BLaER1 (cell line): ENCODE measurements around the gene GLRX5.
A peak's percentile ranks its signal among the peaks of the same experiment; 100 is the strongest.

ENCODE experiments used
- H3K27ac ChIP-seq: shearing (Covaris generic); formaldehyde crosslinking; 2 replicates; pipeline ENCODE4 v1.8.1; 2022
- H3K27me3 ChIP-seq: shearing (Covaris generic); formaldehyde crosslinking; 2 replicates; pipeline ENCODE4 v1.8.1; 2022
- H3K36me3 ChIP-seq: shearing (Covaris generic); formaldehyde crosslinking; 2 replicates; pipeline ENCODE4 v1.8.1; 2022
- H3K4me1 ChIP-seq: shearing (Covaris generic); formaldehyde crosslinking; 2 replicates; pipeline ENCODE4 v1.8.1; 2022
- H3K4me2 ChIP-seq: shearing (Covaris generic); formaldehyde crosslinking; 2 replicates; pipeline ENCODE4 v1.8.1; 2022
- H3K4me3 ChIP-seq: shearing (Covaris generic); formaldehyde crosslinking; 2 replicates; pipeline ENCODE4 v1.8.1; 2022
- H3K9ac ChIP-seq: shearing (Covaris generic); formaldehyde crosslinking; 2 replicates; pipeline ENCODE4 v1.8.1; 2022
- H3K9me3 ChIP-seq: shearing (Covaris generic); formaldehyde crosslinking; 2 replicates; pipeline ENCODE4 v1.8.1; 2022
- H4K20me1 ChIP-seq: shearing (Covaris generic); formaldehyde crosslinking; 2 replicates; pipeline ENCODE4 v1.8.1; 2022
- Cebpa-rat ChIP-seq: shearing (Covaris generic); IDR thresholded peaks from 2 replicates; pipeline ENCODE4 v1.8.1; 2022

GLRX5 gene

GRCh38 chr14:95515080-95515489 lies 19.8 kb upstream of the GLRX5 start:
- Histone ChIP-seq H3K4me2 (peak overlapping the region; percentile 92), H3K9ac (peak overlapping the region; percentile 94), H3K4me1 (peaks cover 66% of the 10 kb centered on the region), H3K27ac (peak overlapping the region; percentile 90), H3K36me3 (peaks cover 33% of the 10 kb centered on the region), H3K4me3 (peak overlapping the region; percentile 89), H3K27me3 (no peaks in the 10 kb centered on the region), H4K20me1 (peaks cover 18% of the 10 kb centered on the region), H3K9me3 (no peaks in the 10 kb centered on the region)
- no peak for TF ChIP-seq Cebpa-rat

DNA sequence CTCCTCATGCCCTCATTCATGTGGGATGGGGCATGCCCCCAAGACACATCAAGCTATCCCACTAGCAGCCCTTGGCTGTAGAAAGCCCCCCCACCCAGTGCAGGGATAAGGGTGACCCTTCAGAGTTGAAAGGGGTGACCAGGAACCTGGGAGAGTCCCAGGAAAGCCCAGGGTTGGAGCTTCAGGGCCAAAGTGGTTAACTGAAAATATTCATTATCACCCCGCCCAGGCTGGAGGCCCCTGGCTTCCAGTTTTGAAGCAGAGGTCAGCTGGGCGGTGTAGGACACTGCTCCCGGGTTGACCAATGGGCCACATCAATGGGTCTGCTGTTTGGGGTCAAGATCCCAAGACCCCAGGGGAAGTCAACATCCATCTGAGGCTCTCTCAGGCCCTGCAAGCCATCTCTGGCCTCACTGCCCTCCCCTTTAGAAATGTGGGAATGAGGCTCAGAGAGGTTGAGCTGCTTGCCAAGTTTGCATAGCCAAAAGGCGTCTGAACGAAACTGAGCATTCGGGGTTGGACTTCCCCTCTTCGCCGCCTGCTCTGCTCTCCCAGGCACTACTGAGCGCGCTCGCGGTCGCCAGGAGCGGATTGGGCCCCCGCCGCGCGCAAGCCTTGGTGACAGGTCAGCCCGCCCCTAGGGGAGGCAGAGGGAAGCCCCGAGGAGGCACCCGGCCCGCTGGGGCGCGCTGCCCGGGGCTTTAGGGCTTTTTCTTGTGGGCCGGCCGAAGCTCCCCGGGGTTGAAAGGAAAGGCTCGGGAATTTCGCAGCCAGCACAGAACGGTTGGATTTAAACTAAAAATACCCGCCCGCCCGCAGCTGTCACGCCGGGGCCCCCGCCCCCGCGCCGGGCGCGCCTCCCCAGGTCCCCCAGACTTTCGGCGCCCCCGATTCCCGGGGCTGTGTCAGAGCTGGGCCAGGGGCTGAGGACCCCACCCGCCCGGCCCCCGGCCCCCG lies 19.0 kb upstream of the GLRX5 start:
- Histone ChIP-seq H3K4me1 (peaks cover 66% of the 10 kb centered on the region), H3K9me3 (no peaks in the 10 kb centered on the region), H3K27ac (peak overlapping the region; percentile 90), H4K20me1 (peaks cover 10% of the 10 kb centered on the region), H3K4me3 (peak overlapping the region; percentile 89), H3K36me3 (peaks cover 26% of the 10 kb centered on the region; the same call in 1 of the 2 replicates), H3K27me3 (no peaks in the 10 kb centered on the region), H3K9ac (peak overlapping the region; percentile 94), H3K4me2 (peak overlapping the region; percentile 92)
- TF ChIP-seq Cebpa-rat, result no peak

DNA sequence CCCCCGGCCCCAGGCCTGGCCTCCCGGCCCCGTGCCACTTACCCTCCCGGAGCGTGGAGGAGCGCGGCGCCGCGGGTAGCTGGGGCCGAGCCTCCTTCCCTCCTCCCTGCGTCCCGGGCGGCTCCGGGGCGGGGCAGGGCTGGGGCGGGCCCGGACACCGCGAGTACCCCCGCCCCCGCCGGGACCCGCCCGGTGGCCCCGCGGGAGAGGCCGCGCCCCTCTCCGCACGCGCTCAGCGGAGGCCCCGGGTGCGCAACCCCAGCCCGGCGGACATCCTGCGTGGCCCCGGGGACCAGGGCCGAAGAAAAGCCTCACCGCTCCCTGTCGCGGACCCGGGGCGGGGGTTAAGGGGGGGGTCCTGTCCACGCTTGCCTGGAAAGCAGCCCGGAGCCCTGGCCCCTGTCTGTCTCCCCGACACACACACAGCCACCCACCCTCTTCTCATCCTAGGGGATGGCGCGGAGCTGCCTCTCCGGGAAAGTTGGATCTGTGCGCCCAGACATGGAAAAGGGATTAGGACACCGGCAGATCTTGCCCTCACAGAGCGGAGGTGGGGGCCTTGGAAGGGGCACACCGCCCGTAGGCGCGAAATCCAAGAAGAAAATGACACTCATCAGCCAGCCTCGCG lies 18.2 kb upstream of the GLRX5 start, which contains the start of gene SYNE3:
TSS of gene SYNE3 (minus strand) at position 97 of the 628 bp plus-strand sequence. CDS start 40,829 bp downstream, outside the sequence.
- Histone ChIP-seq H4K20me1 (peaks cover 2% of the 10 kb centered on the region; the same call in 1 of the 2 replicates), H3K4me3 (peak within 1 kb of the TSS; percentile 89), H3K4me2 (peak within 1 kb of the TSS; percentile 96), H3K9ac (peak within 1 kb of the TSS; percentile 94), H3K36me3 (peaks cover 19% of the 10 kb centered on the region; the same call in 1 of the 2 replicates), H3K4me1 (peaks cover 66% of the 10 kb centered on the region), H3K27ac (peak within 1 kb of the TSS; percentile 90), H3K27me3 (no peaks in the 10 kb centered on the region), H3K9me3 (no peaks in the 10 kb centered on the region)
- TF ChIP-seq Cebpa-rat, result no peak

DNA sequence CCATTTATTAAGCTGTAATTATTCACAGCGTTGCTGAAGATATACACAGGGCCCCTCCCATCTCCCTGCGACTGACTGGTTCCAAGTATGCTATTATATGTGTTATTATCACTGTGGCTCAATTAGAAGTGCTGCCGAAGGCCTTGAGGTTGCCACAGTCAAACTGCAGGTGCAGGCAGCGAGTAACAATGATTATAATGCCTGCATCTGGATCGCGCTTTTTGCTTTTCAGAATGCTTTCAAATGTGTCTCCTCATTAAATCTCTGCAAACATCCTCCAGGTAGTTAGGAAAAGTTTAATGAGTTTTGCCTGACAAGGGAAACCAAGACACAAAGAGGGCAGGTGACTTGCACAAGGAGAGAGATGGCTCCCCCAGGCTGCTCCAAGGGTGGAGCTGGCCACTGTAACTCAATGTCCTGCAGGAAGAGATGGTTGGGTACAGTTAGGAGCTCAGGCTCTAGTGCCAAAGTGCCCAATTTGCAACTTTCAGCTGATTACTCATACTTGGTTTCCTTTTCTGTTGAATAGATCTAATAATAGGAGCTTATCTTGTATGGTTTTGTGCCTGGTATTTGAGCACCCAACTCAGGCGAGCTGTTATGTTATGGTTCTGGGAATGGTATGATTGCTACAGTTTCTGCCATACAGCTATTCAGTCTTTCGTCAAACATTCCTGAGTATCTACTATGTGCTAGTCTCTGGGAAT lies 16.7 kb upstream of the GLRX5 start:
- peak overlapping the region; percentile 90 for H3K27ac ChIP-seq

DNA sequence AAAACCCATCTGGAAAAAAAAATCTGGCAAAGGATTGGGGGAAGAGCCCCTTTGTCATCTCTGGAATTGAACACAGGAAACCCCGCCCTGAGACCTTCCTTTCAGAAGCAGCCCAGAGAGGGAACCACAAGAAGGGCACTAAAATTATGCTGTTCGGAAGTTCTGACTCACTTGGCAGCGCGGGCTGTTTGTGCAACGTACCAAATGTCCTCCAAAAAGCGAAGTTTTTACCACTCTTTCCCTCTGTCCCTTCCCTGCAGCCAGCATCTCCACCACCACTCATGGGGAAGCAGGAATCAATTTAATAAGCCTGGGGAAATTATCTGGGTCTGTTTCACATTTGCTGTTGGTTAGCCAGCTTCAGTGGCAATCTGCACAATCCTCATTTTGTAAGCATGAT lies 15.2 kb upstream of the GLRX5 start:
- no peak for TF ChIP-seq Cebpa-rat
- peak overlapping the region; percentile 90 for H3K27ac ChIP-seq
- no peaks in the 10 kb centered on the region for H3K27me3 ChIP-seq
- peaks cover 80% of the 10 kb centered on the region for H3K4me1 ChIP-seq
- H3K4me2 ChIP-seq, result peak overlapping the region; percentile 96
- H4K20me1 ChIP-seq, result no peaks in the 10 kb centered on the region
- no peaks in the 10 kb centered on the region for H3K9me3 ChIP-seq
- H3K9ac ChIP-seq, result peak overlapping the region; percentile 94
- peak overlapping the region; percentile 89 for H3K4me3 ChIP-seq
- peaks cover 2% of the 10 kb centered on the region; the same call in 1 of the 2 replicates for H3K36me3 ChIP-seq

More for the DNA sequence above, 16.7 kb upstream of the GLRX5 start:
- Histone ChIP-seq H3K9me3 (no peaks in the 10 kb centered on the region), H3K4me1 (peaks cover 71% of the 10 kb centered on the region), H4K20me1 (no peaks in the 10 kb centered on the region), H3K9ac (peak overlapping the region; percentile 94), H3K27me3 (no peaks in the 10 kb centered on the region), H3K4me2 (peak overlapping the region; percentile 96), H3K36me3 (peaks cover 15% of the 10 kb centered on the region; the same call in 1 of the 2 replicates), H3K4me3 (peak overlapping the region; percentile 89)
- TF ChIP-seq Cebpa-rat, result no peak

DNA sequence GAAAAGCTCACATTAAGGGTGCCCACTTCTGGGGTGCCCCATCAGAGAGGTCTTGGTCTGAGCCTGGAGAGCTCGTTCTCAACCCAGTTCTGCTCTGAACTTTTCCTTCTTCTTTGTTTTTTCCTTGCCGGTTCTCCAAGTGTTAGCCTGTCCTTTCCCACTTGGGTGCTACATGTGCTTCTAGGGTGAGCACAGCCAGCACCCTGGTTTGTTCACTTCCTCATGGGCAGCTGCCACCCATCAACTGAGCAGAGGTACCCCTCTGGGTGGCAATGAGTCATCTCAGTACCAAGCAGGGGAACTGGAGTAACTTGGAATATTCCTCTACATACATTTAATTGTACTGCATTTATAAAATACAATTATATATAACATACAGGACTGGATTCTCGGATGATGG lies 14.5 kb upstream of the GLRX5 start:
- Histone ChIP-seq H3K9ac (peak overlapping the region; percentile 94), H3K9me3 (no peaks in the 10 kb centered on the region), H3K4me1 (peaks cover 86% of the 10 kb centered on the region), H3K27me3 (no peaks in the 10 kb centered on the region), H3K36me3 (no peaks in the 10 kb centered on the region), H3K4me3 (peak overlapping the region; percentile 89), H4K20me1 (no peaks in the 10 kb centered on the region), H3K27ac (peak overlapping the region; percentile 90), H3K4me2 (peak overlapping the region; percentile 96)
- no peak for TF ChIP-seq Cebpa-rat

DNA sequence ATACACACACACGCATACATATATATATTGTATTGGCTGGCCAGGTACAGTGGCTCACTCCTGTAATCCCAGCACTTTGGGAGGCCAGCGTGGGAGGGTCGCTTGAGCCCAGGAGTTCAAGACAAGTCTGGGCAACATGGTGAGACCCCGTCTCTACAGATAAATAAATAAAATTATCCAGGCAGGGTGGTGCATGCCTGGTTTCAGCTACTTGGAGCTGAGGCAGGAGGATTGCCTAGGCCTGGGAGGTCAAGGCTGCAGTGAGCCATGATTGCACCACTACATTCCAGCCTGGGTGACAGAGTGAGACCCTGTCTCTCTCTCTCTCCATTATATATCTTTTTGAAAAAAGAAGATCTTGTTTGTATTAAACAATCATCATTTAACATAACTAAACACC lies 13.8 kb upstream of the GLRX5 start:
- H3K4me1 ChIP-seq, result peaks cover 93% of the 10 kb centered on the region
- peak overlapping the region; percentile 96 for H3K4me2 ChIP-seq
- no peak for TF ChIP-seq Cebpa-rat
- H3K9ac ChIP-seq, result peak overlapping the region; percentile 84; the same call in 1 of the 2 replicates
- no peaks in the 10 kb centered on the region for H4K20me1 ChIP-seq
- no peaks in the 10 kb centered on the region for H3K36me3 ChIP-seq
- H3K9me3 ChIP-seq, result no peaks in the 10 kb centered on the region
- peak overlapping the region; percentile 90 for H3K27ac ChIP-seq
- H3K4me3 ChIP-seq, result no peak overlapping the region
- H3K27me3 ChIP-seq, result no peaks in the 10 kb centered on the region

DNA sequence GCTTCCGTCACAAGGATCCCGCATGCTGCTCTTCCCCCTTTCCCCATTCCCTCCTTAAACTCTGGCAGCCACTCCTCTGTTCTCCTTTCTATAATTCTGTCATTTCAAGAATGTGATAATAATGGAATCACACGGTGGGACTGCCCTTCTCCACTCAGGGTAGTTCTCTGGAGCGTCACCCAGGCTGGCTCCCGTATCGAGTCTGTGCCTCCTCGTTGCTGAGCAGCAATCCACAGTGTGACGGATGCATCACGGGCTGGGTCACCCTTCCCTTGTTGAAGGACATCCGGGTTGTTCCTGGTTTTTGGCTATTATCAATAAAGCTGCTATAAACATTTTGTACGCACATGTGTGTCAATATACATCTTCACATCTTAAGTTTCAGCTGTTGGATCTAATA lies 12.7 kb upstream of the GLRX5 start:
- no peaks in the 10 kb centered on the region for H4K20me1 ChIP-seq
- H3K4me1 ChIP-seq, result peaks cover 100% of the 10 kb centered on the region
- H3K9me3 ChIP-seq, result no peaks in the 10 kb centered on the region
- peak overlapping the region; percentile 84 for H3K9ac ChIP-seq
- 0 out of 2 replicates have a peak overlapping the region, but pooled peaks have one; percentile 64 for H3K4me3 ChIP-seq
- peak overlapping the region; percentile 90 for H3K27ac ChIP-seq
- peak overlapping the region; percentile 96 for H3K4me2 ChIP-seq
- TF ChIP-seq Cebpa-rat, result no peak
- no peaks in the 10 kb centered on the region for H3K36me3 ChIP-seq
- no peaks in the 10 kb centered on the region for H3K27me3 ChIP-seq

DNA sequence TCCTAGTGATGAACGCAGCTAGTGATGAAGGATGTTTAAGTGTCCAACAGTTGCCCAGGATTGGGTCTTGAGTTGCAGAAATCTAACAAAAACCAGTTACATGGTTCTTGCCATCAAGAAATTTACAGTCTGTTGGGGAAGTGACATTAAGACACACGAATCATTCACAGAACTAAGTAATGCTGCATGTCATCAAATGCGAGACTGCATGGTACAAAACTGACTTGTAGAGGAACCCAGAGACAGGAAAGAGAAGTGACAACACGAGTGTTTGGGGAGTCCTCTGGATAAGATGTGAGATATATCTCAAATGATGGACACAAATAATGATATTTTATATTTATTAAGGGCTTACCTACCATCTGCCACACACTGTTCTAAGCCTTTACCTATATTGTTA lies 12.3 kb upstream of the GLRX5 start:
- Histone ChIP-seq H3K27ac (peak overlapping the region; percentile 90), H3K4me1 (peaks cover 100% of the 10 kb centered on the region)
- no peak for TF ChIP-seq Cebpa-rat

More for the DNA sequence above, 12.3 kb upstream of the GLRX5 start:
- Histone ChIP-seq H3K9me3 (no peaks in the 10 kb centered on the region), H3K4me2 (peak overlapping the region; percentile 96), H3K36me3 (no peaks in the 10 kb centered on the region), H4K20me1 (no peaks in the 10 kb centered on the region), H3K9ac (peak overlapping the region; percentile 84), H3K4me3 (peak overlapping the region; percentile 64), H3K27me3 (no peaks in the 10 kb centered on the region)
